ENCODE results near the gene PRTG. TPM values are rescaled to one million over a fixed set of nuclear protein-coding genes. Genes with fewer than 3 reads are reported as not detected.

PRTG gene

DNA sequence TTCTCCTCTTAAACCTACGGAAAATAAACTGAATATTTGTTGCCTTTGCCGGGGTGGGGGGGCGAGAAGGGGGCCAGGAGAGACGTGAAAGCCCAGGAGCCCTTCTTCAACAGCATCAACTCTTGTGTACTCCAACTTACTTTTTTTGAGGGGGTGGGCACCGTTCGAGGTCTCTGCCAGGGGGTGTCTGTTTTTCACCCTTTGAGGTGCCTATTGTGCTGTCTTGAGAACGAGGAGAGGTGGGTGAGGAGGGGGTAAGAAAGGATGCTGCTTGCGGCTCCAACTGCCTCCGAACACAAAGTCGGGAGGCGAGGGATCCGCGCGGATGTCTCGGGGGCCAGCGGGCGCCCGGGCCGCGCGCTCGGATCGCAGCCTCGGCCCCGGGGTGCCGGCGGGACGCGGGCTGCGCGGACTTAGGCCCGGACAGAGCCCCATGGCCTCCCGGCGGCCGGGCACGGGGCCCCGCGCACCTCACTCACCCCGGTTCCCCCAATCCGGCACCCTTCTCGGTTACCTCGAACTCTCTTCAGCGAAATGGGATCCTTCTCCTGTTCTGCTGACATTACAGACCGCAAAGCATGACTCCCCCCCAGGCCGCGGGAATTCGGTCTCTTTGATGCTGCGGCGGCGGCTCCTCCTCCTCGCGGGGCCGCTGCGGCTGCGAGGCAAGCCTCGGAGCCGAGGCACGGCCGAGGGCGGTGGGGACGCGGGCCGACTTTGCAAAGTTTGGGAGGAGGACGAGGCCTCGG, 155.5 kb downstream of the PRTG start:
- Histone ChIP-seq H3K9me3 (replicated peaks; ENCODE audit: low read length) (no peaks in the 10 kb centered on the region), H3K27me3 (ENCODE audit: control insufficient read depth, insufficient read depth, low read length) (no peaks in the 10 kb centered on the region), H3K4me3 (ENCODE audit: low read length) (peak overlapping the region; percentile 97), H3K9ac (ENCODE audit: low read depth, low read length) (peak overlapping the region; percentile 93), H3K4me2 (ENCODE audit: low read length) (peak overlapping the region; percentile 94), H3K4me1 (ENCODE audit: control insufficient read depth, insufficient read depth, low read length) (peaks cover 18% of the 10 kb centered on the region), H3K36me3 (ENCODE audit: insufficient read depth, low read length) (no peaks in the 10 kb centered on the region)

GRCh38 chr15:55586808-55587207, 156.1 kb downstream of the PRTG start:
- peak overlapping the region; percentile 93 for H3K9ac ChIP-seq (ENCODE audit: low read depth, low read length)
- peak overlapping the region; percentile 94 for H3K4me2 ChIP-seq (ENCODE audit: low read length)
- peaks cover 18% of the 10 kb centered on the region for H3K4me1 ChIP-seq (ENCODE audit: control insufficient read depth, insufficient read depth, low read length)
- H3K27me3 ChIP-seq (ENCODE audit: control insufficient read depth, insufficient read depth, low read length), result no peaks in the 10 kb centered on the region
- no peaks in the 10 kb centered on the region for H3K9me3 ChIP-seq (replicated peaks; ENCODE audit: low read length)
- H3K4me3 ChIP-seq (ENCODE audit: low read length), result peak overlapping the region; percentile 97
- H3K36me3 ChIP-seq (ENCODE audit: insufficient read depth, low read length), result no peaks in the 10 kb centered on the region

- no peak overlapping the region for H3K4me3 ChIP-seq (ENCODE audit: low read length)
- H3K9ac ChIP-seq (ENCODE audit: low read depth, low read length), result no peak overlapping the region
- H3K36me3 ChIP-seq (ENCODE audit: insufficient read depth, low read length), result no peaks in the 10 kb centered on the region
- peaks cover 6% of the 10 kb centered on the region for H3K4me1 ChIP-seq (ENCODE audit: control insufficient read depth, insufficient read depth, low read length)
- H3K27me3 ChIP-seq (ENCODE audit: control insufficient read depth, insufficient read depth, low read length), result no peaks in the 10 kb centered on the region
- no peaks in the 10 kb centered on the region for H3K9me3 ChIP-seq (replicated peaks; ENCODE audit: low read length)
- H3K4me2 ChIP-seq (ENCODE audit: low read length), result no peak overlapping the region
These were observed 166.0 kb downstream of the PRTG start for GRCh38 chr15:55576943-55577342.

- Histone ChIP-seq H3K4me3 (ENCODE audit: low read length) (no peak overlapping the region), H3K27me3 (ENCODE audit: control insufficient read depth, insufficient read depth, low read length) (no peaks in the 10 kb centered on the region), H3K4me1 (ENCODE audit: control insufficient read depth, insufficient read depth, low read length) (peaks cover 6% of the 10 kb centered on the region), H3K9ac (ENCODE audit: low read depth, low read length) (no peak overlapping the region), H3K36me3 (ENCODE audit: insufficient read depth, low read length) (no peaks in the 10 kb centered on the region), H3K9me3 (replicated peaks; ENCODE audit: low read length) (no peaks in the 10 kb centered on the region), H3K4me2 (ENCODE audit: low read length) (no peak overlapping the region)
These were observed 168.9 kb downstream of the PRTG start for GRCh38 chr15:55574096-55574495.

DNA sequence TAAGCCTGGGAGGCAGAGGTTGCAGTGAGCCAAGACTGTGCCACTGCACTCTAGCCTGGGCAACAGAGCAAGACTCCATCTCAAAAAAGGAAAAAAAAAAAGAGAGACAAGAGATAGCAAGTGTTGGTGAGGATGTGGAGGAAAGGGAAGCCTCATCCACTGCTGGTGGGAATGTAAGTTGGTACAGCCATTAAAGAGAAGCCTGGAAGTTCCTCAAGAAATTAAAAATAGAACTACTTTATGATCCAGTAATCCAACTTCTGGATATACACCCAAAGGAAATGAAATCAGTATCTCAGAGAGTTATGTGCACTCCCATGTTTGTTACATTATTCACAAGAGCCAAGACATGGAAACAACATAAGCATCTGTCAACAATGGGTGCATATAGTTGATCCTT, 169.7 kb downstream of the PRTG start:
- H3K36me3 ChIP-seq (ENCODE audit: insufficient read depth, low read length), result no peaks in the 10 kb centered on the region
- no peaks in the 10 kb centered on the region for H3K27me3 ChIP-seq (ENCODE audit: control insufficient read depth, insufficient read depth, low read length)
- no peaks in the 10 kb centered on the region for H3K9me3 ChIP-seq (replicated peaks; ENCODE audit: low read length)
- no peak overlapping the region for H3K4me3 ChIP-seq (ENCODE audit: low read length)
- H3K4me2 ChIP-seq (ENCODE audit: low read length), result no peak overlapping the region
- H3K9ac ChIP-seq (ENCODE audit: low read depth, low read length), result no peak overlapping the region
- peaks cover 6% of the 10 kb centered on the region for H3K4me1 ChIP-seq (ENCODE audit: control insufficient read depth, insufficient read depth, low read length)

GRCh38 chr15:55564347-55565145, 178.4 kb downstream of the PRTG start:
- no peaks in the 10 kb centered on the region for H3K9me3 ChIP-seq (replicated peaks; ENCODE audit: low read length)
- H3K4me3 ChIP-seq (ENCODE audit: low read length), result no peak overlapping the region
- H3K9ac ChIP-seq (ENCODE audit: low read depth, low read length), result no peak overlapping the region
- no peaks in the 10 kb centered on the region for H3K4me1 ChIP-seq (ENCODE audit: control insufficient read depth, insufficient read depth, low read length)
- H3K36me3 ChIP-seq (ENCODE audit: insufficient read depth, low read length), result no peaks in the 10 kb centered on the region
- no peak overlapping the region for H3K4me2 ChIP-seq (ENCODE audit: low read length)
- H3K27me3 ChIP-seq (ENCODE audit: control insufficient read depth, insufficient read depth, low read length), result no peaks in the 10 kb centered on the region

DNA sequence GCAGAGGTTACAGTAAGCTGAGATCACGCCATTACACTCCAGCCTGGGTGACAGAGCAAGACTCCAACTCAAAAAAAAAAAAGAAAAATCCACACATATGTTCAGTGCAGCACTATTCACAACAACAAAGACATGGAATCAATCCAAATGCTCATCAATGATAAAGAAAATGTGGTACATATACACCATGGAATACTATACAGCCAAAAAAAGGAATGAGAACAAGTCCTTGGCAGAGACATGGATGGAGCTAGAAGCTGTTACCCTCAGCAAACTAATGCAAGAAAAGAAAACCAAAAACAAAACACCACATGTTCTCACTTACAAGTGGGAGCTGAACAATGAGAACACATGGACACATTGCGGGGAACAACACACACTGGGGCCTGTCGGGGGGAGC, 180.4 kb downstream of the PRTG start:
- H3K4me2 ChIP-seq (ENCODE audit: low read length), result no peak overlapping the region
- H3K27me3 ChIP-seq (ENCODE audit: control insufficient read depth, insufficient read depth, low read length), result no peaks in the 10 kb centered on the region
- H3K4me1 ChIP-seq (ENCODE audit: control insufficient read depth, insufficient read depth, low read length), result no peaks in the 10 kb centered on the region
- no peak overlapping the region for H3K9ac ChIP-seq (ENCODE audit: low read depth, low read length)
- H3K9me3 ChIP-seq (replicated peaks; ENCODE audit: low read length), result no peaks in the 10 kb centered on the region
- no peaks in the 10 kb centered on the region for H3K36me3 ChIP-seq (ENCODE audit: insufficient read depth, low read length)
- H3K4me3 ChIP-seq (ENCODE audit: low read length), result no peak overlapping the region

Small RNA genes within 50 kb of the gene (small RNA-seq; reads per million reads assigned to genes)
- gene AC009997.1, result not detected
